GM19351 (cell line): ENCODE data around the gene TRAIP.
"Not testable (repeated sequence)": the region's sequence is repeated elsewhere in the genome, so short reads cannot be mapped to it uniquely, and the experiment has no call there.

Experiments used
- ATAC-seq: cut with Tn5 transposase; IDR thresholded peaks from one replicate; pipeline ENCODE4 v1.9.1; 2021; ENCODE audit warnings: mild to moderate bottlenecking, moderate library complexity; ENCODE audit not compliant: unreplicated experiment

The TRAIP gene

DNA sequence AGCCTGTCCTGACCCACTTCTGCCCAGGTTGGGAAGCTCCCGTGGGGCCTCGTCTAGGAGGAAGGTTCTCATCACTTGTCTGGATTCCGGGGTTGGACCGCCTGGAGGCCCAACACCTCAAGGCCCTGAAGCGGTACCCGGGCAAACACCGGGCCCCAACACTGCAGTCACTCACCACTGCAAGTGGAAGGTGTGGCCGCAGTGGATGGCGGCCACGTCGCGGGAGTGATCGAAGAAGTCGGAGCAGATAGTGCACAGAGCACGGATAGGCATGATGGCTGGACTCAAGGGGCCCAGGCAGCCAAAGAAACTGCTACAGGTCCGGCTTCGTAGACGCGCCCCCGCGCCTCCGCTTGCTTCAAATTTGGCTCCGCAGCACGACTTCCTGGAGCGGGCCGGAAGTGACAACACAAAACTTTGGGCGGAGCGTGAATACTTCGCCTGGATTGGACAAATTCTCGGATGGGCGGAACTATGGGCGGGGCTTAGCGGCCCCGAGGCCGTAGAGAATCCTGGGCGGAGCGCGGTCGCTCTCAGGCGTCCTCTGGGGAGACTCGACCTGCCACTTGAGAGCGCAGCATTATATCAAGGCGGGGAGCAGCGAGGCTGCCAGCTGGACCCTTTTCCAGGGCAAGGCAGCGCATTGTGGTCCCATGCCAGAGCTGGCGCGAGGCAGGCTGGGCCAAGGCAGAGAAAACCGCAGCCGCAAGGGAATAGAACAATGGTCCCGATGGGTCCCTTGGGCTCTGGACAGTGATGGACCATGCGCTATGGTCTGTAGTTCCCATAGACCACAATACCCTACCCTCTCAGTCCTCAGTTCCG lies at the start of gene TRAIP:
Gene TRAIP (minus strand): TSS at position 384 of the 825 bp plus-strand sequence. CDS start 111 bp downstream, at position 273.
- peak; percentile 97 for ATAC-seq

DNA sequence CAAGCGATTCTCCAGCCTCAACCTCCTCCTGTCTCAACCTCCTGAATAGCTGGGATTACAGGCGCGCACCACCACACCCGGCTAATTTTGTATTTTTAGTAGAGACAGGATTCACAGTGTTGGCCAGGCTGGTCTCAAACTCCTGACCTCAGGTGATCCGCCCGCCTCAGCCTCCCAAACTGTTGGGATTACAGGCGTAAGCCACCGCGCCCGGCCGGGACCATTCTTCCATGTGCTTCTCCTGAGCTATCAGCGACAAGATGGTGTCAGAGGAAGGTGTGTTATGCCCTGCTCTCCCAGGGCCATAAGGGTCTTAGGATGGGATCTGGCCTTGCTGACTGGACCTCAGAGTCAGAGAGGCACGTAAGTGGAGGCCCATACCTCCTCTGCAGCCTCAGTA lies 48.1 kb upstream of the TRAIP start:
- ATAC-seq: not testable (repeated sequence)

- ATAC-seq: peak; percentile 81
Observed at GRCh38 chr3:49903451-49904424, 47.4 kb upstream of the TRAIP start, which contains the start of gene MST1R. Gene MST1R, minus strand, starts transcription at chr3:49903873. Its CDS starts 264 bp downstream, at chr3:49903609.

DNA sequence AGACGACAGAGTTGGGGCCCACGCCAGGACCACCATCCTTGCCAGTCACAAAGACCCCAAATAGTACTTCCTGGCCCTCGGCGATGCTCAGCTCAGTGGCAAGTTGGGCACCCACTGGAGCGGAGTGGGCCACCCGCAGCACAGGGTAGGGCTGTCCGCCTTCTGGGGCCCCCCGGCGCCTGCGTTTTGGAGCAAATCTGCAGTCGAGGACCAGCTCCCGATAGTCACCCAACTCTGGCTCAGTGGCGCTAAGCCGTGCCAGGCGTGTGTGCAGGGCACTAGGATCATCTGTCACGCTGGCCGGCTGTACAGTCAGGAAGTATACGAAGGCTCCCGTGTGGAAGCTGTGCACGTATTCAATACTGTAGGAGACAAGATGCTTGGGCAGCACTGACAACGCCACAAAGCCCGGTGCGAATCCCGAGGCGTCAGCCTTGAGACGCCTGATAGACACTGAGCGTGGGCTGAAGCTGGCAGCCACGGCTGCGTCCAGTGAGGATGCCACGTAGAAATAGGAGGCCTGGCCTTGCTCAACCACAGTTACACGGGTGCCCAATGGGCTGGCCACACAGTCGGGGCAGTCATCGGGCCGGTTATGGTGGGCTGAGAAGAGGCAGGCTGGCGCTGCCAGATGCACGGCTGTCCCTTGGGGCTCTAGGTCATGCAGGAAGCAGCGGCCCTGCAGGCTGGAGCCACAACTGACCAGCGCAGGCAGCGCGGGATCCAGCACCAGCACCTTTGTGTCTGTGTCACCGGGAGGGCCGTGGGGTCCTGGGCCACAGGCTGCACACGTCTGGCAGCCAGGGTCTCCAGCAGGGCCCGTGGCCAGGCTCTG lies 46.4 kb upstream of the TRAIP start:
- ATAC-seq: no peak

DNA sequence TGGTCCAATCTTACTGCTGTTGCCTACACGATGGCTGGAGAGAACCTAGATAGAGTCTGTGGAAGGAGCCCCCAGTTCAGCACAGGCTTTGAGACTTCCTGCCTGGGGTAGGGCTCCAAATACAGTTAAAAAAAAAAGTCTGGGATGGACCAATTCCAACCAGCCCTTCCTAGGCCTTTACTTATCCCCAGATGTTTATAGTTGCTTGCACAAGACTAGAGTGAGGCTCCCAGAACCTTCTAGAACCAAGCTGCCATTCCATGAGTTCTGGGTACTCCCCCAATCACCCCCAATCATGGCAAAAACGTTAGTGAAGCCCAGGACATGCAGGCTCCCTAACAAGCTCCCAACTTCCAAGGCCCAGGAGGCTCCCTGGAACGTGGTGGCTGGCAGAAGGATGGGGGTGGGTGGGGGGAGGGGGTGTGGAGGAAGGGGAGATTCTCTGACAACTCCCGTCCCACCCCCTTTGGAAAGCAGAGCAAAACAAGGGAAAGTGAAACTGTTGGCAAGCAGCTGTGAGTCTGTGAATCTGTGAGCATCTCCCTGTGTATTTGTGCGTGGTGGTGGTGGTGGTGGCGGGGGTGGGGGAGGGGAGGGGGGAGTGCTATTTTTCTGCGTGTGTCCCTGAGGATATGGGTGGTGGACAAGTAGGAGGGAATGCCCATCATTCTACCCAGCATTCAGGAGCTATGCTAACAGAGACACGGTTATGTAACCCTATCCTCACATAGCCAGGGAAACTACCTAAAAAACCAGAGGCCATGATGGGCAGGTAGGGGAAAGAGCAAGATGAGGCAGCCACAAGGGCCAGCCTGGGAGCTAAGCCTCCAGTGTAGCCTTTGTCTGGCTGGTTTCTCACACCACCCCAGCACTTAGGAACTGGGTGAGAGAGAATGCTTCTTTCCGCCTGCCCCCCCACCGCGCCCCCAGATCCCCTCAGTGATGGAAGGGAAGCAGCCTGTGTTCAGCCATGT lies 45.3 kb upstream of the TRAIP start:
- ATAC-seq: no peak

GRCh38 chr3:49900491-49901153 lies 44.3 kb upstream of the TRAIP start:
- no peak for ATAC-seq

GRCh38 chr3:49899815-49900214 lies 43.5 kb upstream of the TRAIP start:
- ATAC-seq: no peak

DNA sequence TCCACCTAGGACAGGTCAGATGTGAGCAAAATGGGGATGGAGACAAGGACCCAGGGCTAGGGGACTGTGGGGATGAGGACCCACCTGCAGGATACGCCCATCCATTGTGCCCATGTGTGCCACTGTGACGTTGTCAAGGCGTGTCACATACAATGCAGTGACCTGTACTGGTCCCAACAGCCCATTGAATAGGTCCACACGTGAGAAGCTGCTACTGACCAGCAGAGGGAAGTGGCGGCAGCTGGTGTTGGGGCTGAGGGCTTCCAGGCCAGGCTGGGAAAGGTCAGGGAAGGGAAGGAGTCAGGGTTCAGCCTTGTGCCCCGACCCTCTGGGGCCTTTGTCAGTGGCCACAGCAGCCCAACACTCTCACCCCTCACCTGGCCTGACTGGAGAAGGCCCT lies 42.6 kb upstream of the TRAIP start:
- ATAC-seq: no peak

- ATAC-seq: no peak
Observed at GRCh38 chr3:49896345-49896744, 40.0 kb upstream of the TRAIP start.

GRCh38 chr3:49895791-49896190 lies 39.4 kb upstream of the TRAIP start:
- no peak for ATAC-seq

DNA sequence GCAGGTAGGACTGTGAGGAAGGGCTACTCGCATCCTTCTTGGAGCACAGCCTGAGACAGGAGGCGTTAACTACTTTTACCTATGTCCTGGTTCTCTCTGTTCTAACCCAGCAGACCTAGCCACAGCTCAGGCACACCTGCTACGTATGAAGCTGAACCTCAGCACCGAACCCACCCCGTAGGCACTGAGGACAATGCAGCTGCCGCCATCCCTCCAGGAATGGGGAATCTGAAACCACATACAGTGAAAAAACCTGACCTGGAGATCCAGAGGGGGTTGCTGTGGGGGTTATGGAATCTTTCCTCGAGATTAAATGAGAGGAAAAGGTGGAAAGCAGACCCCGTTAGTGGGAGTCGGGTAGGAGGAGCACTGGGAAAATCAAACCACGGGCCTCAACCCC lies 32.9 kb upstream of the TRAIP start:
- no peak for ATAC-seq

DNA sequence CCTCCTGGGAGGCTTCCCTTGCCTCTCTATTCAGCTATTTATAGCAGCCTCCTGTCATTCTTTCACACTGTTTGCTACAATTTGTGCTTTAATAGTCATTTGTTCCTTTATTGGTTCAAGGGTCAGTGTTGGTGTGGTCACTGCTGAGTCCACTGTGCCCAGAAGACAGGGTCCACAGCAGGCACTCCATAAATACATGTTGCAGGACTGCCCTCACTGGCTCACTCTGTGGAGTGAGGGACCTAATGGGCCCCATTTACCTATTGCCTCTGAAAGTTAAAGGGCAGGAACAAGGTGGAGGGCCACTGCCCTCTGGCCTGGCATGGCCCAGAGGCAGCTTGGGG lies 30.5 kb upstream of the TRAIP start:
- no peak for ATAC-seq

DNA sequence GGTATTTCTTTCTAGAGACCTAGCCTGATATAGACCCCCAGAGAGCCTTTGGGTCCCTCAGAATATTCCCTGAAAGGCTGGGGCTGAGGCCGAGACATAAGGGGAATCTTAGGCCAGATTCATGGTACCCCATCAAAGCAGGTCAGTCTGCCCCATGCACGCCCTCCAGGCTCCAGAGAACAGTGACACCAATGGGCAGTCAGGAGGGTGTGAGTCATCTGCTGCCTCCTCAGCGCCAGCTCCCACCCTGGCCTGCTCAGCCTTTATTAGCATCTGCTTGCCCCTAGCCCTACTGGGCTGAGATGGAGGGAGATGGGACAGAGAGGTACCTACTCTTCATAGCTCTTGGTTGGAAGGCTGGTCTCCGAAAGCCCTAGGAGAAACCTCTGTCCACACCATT lies 27.6 kb upstream of the TRAIP start:
- no peak for ATAC-seq

DNA sequence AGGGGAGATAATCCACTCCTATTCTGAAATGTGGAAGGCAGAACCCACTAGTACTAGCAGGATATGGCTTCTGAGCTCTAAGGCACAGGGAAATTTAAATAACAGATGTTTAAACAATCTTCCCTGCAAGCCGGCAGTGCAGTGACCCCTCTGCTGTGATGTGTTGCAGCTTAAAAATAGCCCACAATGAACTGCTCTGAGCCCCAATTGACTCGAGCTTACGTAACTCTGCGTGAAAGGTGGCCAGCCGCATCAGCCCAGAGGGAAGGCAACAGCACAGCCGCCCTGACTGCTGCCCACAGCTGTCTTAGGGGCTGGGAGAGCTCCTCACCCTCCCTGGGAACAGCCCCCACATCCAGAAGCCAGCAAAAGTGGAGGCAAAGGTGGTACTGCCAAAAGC lies 25.8 kb upstream of the TRAIP start:
- ATAC-seq: no peak

GRCh38 chr3:49880581-49881315 lies 24.4 kb upstream of the TRAIP start:
- no peak for ATAC-seq

- ATAC-seq: no peak
Observed at GRCh38 chr3:49879721-49880120, 23.4 kb upstream of the TRAIP start.

GRCh38 chr3:49878686-49879085 lies 22.3 kb upstream of the TRAIP start:
- no peak for ATAC-seq

- no peak for ATAC-seq
Observed at GRCh38 chr3:49877716-49878115, 21.4 kb upstream of the TRAIP start.
